KBM-7 (cell line): Measurements from ENCODE around the gene PPP1R14B.

Experiments used
- DNase-seq: peaks from one replicate; pipeline ENCODE4 v3.0.0-alpha.2; 2015
- in situ Hi-C: fragments of 300-500 bp; cut with MboI; formaldehyde crosslinking; loops from 2 replicates; pipeline ENCODE4 v1.14.3; 2020; ENCODE audit warnings: low sequenced_read_pairs, low pct_unique_long_range_greater_than_20kb, mixed read lengths

Gene PPP1R14B

GRCh38 chr11:64203421-64204079, 43.2 kb downstream of the PPP1R14B start:
- in situ Hi-C loops, result no loop called here
- no peak for DNase-seq

- no peak for DNase-seq
- in situ Hi-C loops, result no loop called here
Measured at GRCh38 chr11:64202992-64203391, 43.8 kb downstream of the PPP1R14B start.

- no peak for DNase-seq
- in situ Hi-C loops, result no loop called here
Measured at GRCh38 chr11:64201543-64201942, 45.2 kb downstream of the PPP1R14B start.

- DNase-seq, result no peak
- in situ Hi-C loops, result no loop called here
Measured at GRCh38 chr11:64198511-64198910, 48.2 kb downstream of the PPP1R14B start.

- DNase-seq, result no peak
- in situ Hi-C loops, result no loop called here
Measured at GRCh38 chr11:64196626-64197025, 50.1 kb downstream of the PPP1R14B start.
